D721Med (cell line): Measurements from ENCODE around the gene TLCD4.

Experiments
- DNase-seq: peaks from one replicate; pipeline ENCODE4 v3.0.0; 2011; ENCODE audit warnings: low spot score; ENCODE audit not compliant: insufficient read length
- FAIRE-seq: peaks from 2 replicates; lab custom pipeline; 2011; peaks lifted over from hg19 to GRCh38; lab: Jason Lieb, UNC
- TF ChIP-seq, protein P1 (sequence below): IDR thresholded peaks from 2 replicates; pipeline ENCODE4 v1.5.1; 2012; ENCODE audit warnings: mild to moderate bottlenecking, control low read depth; ENCODE audit not compliant: insufficient read depth; ENCODE audit errors: missing control alignments

TLCD4 gene, protein sequence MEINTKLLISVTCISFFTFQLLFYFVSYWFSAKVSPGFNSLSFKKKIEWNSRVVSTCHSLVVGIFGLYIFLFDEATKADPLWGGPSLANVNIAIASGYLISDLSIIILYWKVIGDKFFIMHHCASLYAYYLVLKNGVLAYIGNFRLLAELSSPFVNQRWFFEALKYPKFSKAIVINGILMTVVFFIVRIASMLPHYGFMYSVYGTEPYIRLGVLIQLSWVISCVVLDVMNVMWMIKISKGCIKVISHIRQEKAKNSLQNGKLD

DNA sequence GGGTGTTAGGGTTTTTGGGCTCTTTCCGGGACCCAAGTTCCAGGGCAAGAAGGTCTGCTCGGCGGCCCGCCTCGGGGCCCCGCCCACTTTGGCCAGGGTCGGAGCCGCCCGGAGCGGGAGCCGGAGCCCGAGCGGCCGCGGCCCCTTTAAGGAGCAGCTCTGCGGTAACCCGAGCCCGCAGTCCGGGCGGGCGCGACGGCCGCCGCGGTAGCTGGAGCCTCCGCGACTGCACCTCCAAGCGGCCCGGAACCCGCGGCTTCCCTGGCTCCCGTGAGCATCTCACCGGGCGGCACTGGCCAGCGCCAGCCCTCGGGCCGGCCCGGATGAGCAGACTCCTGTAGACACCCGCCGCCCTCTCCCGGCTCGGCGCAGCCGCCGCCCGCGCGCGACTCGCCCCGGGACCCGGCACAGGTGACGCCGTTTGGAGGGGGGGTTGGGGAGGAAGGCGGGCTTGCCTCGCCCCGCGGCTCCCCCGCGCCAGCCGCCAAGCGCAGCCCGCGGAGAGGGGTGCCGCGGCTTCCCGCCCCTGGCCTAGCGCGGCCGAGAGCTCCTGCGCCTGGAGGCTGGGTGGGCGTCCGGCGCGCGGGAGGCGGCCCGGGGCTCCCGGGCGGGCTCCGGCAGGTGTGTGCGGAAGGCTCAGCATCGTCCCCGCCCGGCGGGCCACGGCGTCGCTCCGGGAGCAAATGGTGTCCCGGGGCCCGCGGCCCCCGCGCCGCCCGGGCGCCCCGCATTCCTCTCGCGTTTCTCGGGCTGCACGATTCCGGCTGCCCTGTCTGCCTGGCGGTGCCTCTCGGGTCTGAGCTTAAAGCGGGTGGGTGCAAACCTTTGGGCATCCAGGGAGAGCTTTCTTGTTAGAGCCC is at the start of gene TLCD4:
TSS of gene TLCD4 (plus strand) at position 149 of the 860 bp plus-strand sequence. CDS start 26,547 bp downstream, outside the sequence.
- FAIRE-seq (no peak), DNase-seq (peak; percentile 27)
- TF ChIP-seq, protein P1, sequence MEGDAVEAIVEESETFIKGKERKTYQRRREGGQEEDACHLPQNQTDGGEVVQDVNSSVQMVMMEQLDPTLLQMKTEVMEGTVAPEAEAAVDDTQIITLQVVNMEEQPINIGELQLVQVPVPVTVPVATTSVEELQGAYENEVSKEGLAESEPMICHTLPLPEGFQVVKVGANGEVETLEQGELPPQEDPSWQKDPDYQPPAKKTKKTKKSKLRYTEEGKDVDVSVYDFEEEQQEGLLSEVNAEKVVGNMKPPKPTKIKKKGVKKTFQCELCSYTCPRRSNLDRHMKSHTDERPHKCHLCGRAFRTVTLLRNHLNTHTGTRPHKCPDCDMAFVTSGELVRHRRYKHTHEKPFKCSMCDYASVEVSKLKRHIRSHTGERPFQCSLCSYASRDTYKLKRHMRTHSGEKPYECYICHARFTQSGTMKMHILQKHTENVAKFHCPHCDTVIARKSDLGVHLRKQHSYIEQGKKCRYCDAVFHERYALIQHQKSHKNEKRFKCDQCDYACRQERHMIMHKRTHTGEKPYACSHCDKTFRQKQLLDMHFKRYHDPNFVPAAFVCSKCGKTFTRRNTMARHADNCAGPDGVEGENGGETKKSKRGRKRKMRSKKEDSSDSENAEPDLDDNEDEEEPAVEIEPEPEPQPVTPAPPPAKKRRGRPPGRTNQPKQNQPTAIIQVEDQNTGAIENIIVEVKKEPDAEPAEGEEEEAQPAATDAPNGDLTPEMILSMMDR, result no peak

DNA sequence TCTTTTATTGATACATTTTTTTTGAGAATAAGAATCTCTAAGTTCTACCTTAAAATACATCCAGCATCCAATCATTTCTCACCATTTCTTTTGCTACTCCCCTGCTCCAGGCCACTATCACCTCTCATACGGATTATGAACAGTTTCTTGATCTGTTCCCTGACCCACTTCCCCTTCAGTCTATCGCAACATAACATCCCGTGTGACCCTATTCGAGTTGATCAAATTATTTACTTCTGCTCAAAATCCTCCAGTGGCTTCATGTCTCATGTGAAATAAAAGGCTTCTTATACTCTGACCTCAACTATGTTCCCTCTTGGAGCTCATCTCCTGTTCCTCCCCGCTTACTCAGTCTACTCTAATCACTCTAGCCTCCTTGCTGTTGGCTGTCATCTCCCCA is 49.6 kb upstream of the TLCD4 start:
- no peak for FAIRE-seq
- TF ChIP-seq, protein P1, result no peak
- no peak for DNase-seq

DNA sequence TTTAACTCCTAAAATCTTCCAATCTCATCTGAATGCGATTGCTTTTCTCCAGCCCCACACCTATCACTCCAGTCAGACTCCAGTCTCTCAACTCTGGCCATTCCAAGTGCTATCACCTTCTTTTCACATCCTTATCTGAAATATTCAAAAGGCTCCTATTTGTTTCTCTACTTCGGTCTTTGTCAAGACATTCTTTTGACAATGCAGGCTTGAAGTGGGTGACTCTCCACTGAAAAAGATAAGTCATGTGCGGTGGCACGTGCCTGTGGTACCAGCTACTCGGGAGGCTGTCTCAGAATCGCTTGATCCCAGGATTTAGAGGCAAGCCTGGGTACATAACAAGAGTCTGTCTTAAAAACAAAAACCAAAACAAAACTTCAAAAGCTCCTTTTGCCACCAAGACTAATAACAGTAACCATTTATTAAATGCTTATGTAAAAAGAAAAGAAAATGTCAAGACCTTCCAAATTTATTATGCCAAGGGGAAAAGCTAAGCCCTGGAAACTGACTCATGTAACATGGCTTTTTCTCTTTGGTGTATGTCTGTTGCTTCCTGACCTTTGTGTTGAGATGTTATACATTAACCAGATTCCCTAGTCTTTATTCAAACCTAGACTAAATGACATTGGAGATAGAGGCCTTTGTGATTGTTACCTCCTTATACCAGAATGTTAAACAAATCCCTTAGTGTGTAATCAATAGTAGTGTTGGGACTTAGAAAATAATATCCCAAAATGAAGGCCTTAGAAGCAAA is 48.0 kb upstream of the TLCD4 start:
- FAIRE-seq (no peak), DNase-seq (no peak)
- TF ChIP-seq, protein P1, result no peak

DNA sequence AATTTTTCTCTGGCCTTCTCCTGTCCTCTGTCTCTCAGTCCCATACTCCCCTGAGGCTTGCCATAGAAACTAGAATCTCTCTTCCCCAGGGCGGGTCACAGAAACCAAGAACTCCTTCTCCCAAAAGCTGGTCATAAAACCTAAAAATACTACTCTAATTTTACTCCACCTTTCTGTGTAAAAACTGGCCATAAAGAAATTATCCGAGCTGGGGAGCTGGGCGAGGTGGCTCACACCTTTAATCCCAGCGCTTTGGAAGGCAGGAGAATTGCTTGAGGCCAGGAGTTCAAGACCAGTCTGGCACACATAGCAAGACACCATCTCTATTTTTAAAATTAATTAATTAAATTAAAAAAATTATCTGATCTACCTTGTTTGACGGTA is 47.5 kb upstream of the TLCD4 start:
- no peak for FAIRE-seq
- DNase-seq, result no peak
- TF ChIP-seq, protein P1, result no peak

DNA sequence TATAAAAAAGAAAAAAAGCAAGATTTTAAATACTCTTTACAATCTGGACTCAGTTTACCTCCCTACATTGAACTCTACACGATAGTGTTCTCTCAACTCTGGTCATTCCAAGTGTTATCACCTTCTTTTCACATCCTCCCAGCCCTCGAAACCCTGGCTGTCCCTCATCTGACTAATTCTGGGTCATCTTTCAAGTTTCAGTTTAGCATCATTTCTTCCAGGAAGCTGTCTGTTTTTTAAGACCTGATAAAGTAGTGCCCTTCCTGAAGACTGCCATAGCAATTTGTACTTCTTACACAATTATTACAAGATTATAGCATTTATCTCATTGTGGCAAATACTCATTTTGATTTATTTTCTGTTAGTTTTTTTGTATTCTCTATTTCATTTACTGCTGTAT is 45.6 kb upstream of the TLCD4 start:
- FAIRE-seq, result no peak
- TF ChIP-seq, protein P1, result no peak
- no peak for DNase-seq

DNA sequence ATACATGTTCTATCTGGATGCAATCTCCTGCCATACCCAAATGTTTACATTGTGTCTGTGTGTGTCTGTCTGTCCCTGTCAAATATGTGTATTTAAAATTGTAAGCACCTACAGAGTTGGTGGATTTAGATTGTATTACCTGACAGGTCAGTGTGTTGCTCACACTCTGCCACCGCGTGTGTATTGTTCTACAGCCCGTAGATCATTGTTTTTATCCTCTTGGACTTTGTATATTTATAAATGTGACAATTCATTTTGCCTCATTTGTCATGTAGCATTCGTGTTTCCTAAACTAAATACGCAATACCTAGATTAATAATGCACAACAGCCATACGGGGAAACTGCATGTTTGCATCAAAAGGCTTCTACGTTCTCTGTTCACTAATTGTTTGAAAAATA is 45.0 kb upstream of the TLCD4 start:
- FAIRE-seq, result no peak
- TF ChIP-seq, protein P1, result no peak
- no peak for DNase-seq
